ENCODE results near the gene CLEC5A. TPM values are rescaled to one million over a fixed set of nuclear protein-coding genes. Genes with fewer than 3 reads are reported as not detected.

The CLEC5A gene
- total RNA-seq, 2 donors from 2014 or later, result 0.27 TPM; not detected in 1

DNA sequence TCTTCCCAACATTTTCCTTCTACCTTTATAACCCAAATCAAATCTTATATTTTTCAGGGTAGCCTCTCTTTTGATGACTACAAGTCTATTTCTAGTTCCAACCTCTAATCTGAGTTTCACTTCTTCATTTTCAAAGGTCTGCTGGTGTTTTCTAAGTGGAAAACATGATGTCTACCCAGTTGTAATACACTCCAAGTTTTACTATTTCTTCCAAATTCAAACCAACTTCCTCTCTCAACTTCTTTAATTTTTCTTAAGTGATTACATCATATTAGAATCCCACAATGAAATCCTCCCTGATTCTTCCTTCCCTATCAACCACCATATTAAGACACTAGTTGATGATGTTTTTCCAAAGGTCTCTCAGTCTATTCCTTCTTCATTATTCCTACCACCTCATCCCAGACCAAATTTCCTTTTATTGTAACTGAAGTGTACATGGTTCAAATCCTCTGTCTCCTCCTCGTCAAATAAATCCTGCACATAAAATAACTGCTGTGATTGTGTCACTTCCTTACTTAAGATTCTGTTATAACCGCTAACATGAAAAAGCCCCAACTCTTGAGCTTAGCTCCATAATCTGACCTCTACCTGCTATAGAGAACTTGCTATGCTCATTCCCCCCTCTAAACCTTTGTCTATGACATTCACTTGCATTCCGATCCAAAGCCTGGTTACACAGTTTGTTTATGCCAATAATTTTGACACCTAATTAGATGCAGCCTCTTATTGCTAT lies 14.1 kb upstream of the CLEC5A start:
- H3K27me3 ChIP-seq, result no peaks in the 10 kb centered on the region
- H3K4me3 ChIP-seq, result no peak overlapping the region
- H3K9me3 ChIP-seq, result no peaks in the 10 kb centered on the region
- DNase-seq, result no peak
- H3K27ac ChIP-seq, result no peak overlapping the region
- no peaks in the 10 kb centered on the region for H3K36me3 ChIP-seq
- no peaks in the 10 kb centered on the region for H3K4me1 ChIP-seq
- intact Hi-C loops (cut with DNase I), result no loop called here
- no peak overlapping the region for H3K9ac ChIP-seq (ENCODE audit: low read depth in 2 of 2, low read length in 2 of 2)
- TF ChIP-seq, protein P1, sequence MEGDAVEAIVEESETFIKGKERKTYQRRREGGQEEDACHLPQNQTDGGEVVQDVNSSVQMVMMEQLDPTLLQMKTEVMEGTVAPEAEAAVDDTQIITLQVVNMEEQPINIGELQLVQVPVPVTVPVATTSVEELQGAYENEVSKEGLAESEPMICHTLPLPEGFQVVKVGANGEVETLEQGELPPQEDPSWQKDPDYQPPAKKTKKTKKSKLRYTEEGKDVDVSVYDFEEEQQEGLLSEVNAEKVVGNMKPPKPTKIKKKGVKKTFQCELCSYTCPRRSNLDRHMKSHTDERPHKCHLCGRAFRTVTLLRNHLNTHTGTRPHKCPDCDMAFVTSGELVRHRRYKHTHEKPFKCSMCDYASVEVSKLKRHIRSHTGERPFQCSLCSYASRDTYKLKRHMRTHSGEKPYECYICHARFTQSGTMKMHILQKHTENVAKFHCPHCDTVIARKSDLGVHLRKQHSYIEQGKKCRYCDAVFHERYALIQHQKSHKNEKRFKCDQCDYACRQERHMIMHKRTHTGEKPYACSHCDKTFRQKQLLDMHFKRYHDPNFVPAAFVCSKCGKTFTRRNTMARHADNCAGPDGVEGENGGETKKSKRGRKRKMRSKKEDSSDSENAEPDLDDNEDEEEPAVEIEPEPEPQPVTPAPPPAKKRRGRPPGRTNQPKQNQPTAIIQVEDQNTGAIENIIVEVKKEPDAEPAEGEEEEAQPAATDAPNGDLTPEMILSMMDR (IDR thresholded peaks at IDR 0.05), result no peak

DNA sequence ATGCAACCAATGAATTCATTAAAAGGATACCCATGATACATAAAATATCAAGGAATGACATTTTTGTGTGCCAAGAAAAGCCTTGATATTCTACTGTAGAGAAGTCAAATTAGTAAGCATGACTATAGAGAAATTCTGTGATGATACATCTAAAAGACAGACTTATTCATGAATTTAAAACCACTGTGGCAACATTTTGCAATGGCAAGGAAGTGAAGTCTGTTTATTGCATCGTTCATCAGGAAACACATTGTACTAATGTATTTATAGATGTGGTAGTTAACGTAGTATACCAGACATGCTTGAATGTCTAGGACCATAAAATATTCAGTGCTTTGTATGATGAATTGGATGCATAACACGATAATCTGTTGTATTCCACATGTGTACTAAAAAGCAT lies 9.3 kb upstream of the CLEC5A start:
- Histone ChIP-seq H3K4me3 (no peak overlapping the region), H3K4me1 (no peaks in the 10 kb centered on the region), H3K9ac (ENCODE audit: low read depth in 2 of 2, low read length in 2 of 2) (no peak overlapping the region), H3K36me3 (no peaks in the 10 kb centered on the region), H3K9me3 (no peaks in the 10 kb centered on the region), H3K27me3 (no peaks in the 10 kb centered on the region), H3K27ac (no peak overlapping the region)
- TF ChIP-seq, protein P1 (IDR thresholded peaks at IDR 0.05), result no peak
- intact Hi-C loops (cut with DNase I), result no loop called here
- no peak for DNase-seq

DNA sequence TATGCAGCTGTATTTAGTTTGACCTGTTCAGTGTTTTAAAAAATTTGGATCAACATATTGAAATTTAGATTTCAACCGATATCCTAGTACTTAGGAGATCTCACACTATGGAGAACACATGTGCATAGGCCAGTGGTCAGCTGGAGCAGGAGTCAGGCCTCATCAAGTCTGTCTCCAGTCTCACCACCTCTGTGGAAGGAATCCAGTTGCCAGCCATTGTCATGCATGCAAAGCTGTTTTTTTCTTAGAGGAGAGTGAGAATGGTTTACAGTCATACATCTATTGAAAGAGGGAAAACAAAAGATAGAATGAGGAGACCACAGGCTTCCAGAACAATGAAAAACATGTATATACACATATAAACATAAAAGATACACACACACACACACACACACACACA lies 7.6 kb upstream of the CLEC5A start:
- no peak overlapping the region for H3K4me3 ChIP-seq
- DNase-seq, result no peak
- no peaks in the 10 kb centered on the region for H3K27me3 ChIP-seq
- intact Hi-C loops (cut with DNase I), result no loop called here
- no peaks in the 10 kb centered on the region for H3K4me1 ChIP-seq
- H3K36me3 ChIP-seq, result no peaks in the 10 kb centered on the region
- H3K9ac ChIP-seq (ENCODE audit: low read depth in 2 of 2, low read length in 2 of 2), result no peak overlapping the region
- no peak overlapping the region for H3K27ac ChIP-seq
- TF ChIP-seq, protein P1 (IDR thresholded peaks at IDR 0.05), result no peak
- no peaks in the 10 kb centered on the region for H3K9me3 ChIP-seq

DNA sequence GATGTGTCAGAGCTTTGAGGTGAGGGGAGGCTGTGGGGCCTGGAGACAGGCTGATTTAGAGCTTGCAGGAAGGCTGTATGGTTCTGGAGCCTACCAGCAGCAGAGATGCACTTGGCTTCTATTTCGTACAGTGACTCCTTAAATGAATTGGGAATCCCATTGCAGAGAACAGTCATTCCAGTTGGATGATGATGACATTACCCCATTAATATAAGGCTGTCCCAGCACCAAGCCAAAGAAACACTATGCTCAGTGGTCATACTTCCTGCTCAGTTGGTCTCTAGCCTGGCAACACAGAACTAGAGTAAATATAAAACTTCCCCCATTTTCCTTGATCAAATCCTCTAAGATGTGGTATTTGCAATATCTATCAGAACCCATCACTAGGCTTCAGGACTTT lies 5.7 kb upstream of the CLEC5A start:
- Histone ChIP-seq H3K27ac (no peak overlapping the region), H3K27me3 (no peaks in the 10 kb centered on the region), H3K9ac (ENCODE audit: low read depth in 2 of 2, low read length in 2 of 2) (no peak overlapping the region), H3K36me3 (no peaks in the 10 kb centered on the region), H3K4me1 (no peaks in the 10 kb centered on the region), H3K9me3 (no peaks in the 10 kb centered on the region), H3K4me3 (no peak overlapping the region)
- TF ChIP-seq, protein P1 (IDR thresholded peaks at IDR 0.05), result no peak
- intact Hi-C loops (cut with DNase I), result no loop called here
- no peak for DNase-seq

DNA sequence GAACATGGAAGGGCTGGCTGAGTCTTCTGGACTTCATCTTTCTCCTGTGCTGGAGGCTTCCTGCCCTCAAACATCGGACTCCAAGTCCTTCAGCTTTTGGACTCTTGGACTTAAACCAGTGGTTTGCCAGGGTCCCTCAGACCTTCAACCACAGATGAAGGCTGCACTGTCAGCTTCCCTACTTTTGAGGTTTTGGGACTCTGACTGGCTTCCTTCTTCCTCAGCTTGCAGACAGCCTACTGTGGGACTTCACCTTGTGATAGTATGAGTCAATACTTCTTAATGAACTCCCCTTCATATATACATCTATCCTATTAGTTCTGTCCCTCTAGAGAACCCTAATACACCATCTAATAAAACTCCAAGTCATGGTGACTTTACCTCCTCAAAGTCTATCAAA lies 4.0 kb upstream of the CLEC5A start:
- H3K4me1 ChIP-seq, result no peaks in the 10 kb centered on the region
- intact Hi-C loops (cut with DNase I), result no loop called here
- TF ChIP-seq, protein P1 (IDR thresholded peaks at IDR 0.05), result no peak

More for the DNA sequence above, 4.0 kb upstream of the CLEC5A start:
- Histone ChIP-seq H3K27me3 (no peaks in the 10 kb centered on the region), H3K27ac (no peak overlapping the region), H3K9ac (ENCODE audit: low read depth in 2 of 2, low read length in 2 of 2) (no peak overlapping the region), H3K4me3 (no peak overlapping the region), H3K9me3 (no peaks in the 10 kb centered on the region), H3K36me3 (no peaks in the 10 kb centered on the region)
- no peak for DNase-seq

All from colonic mucosa (tissue), 4 donors.